GM21576 (cell line): ENCODE results near the gene MYH10.
"Not testable (repeated sequence)": the region's sequence is repeated elsewhere in the genome, so short reads cannot be mapped to it uniquely, and the experiment has no call there.

Source experiments
- ATAC-seq: cut with Tn5 transposase; IDR thresholded peaks from one replicate; pipeline ENCODE4 v1.9.1; 2021; ENCODE audit warnings: mild to moderate bottlenecking, moderate library complexity; ENCODE audit not compliant: unreplicated experiment

MYH10 gene

DNA sequence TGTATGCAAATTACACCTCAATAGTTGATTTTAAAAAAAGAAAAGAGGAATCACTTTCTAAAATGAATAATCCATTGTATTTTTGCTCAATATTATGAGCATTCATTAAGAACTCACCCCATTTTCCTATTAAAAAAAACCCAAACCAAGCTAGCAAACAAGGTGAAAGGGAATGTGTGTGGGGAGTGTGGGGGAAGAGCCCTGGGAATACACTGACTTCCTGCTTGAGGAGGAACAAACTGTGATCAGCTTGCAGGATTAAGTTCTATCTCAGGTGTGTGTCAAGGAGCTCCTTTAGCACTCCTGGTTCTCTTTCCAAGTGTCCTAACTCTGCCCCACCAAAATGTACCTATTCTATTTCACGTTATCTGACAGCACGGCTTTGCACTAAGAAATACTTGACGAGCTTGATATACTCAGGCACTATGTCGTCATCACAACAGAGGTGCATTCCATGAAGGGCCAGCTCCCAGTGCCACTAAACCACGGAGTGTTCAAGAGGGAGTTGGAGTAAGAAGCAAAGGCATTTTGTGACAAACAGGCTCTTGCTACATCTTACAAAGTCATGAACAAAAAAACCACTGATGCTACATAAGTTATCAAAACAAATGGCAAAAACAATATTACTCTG lies 73.2 kb downstream of the MYH10 start:
- no peak for ATAC-seq

DNA sequence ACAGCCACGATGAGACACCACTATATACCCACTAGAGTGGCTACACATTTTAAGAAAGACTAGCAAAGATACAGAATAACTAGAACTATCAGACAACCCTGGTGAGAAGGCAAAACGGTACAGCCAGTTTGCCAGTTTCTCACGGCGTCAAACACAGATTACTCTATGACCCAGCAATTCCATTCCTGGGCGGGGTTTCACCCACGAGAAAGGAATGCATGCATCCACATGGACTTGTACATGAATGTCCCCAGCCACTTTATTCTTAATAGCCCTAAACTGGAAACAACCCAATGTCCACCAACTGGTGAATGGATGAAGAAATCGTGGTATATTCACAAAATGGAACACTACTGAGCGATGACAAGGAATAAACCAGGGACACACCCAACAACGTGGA lies 74.5 kb downstream of the MYH10 start:
- ATAC-seq: no peak

DNA sequence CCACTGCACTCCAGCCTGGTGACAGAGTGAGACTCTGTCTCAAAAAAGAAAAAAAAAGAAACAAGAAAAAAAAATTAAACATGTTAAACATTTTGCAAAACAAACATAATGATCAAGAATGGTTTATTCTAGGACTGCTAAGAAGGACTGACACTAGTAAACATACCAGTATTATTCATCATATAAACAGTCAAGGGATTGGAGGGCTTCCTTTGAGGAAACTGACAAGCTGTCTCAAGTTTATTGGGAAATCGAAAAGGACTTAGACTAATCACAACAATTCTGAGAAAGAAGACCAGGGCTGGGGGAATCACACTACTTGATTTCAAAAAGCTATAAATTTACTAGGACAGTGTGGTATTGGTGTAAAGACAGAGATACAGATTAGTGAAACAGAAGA lies 75.5 kb downstream of the MYH10 start:
- no peak for ATAC-seq

DNA sequence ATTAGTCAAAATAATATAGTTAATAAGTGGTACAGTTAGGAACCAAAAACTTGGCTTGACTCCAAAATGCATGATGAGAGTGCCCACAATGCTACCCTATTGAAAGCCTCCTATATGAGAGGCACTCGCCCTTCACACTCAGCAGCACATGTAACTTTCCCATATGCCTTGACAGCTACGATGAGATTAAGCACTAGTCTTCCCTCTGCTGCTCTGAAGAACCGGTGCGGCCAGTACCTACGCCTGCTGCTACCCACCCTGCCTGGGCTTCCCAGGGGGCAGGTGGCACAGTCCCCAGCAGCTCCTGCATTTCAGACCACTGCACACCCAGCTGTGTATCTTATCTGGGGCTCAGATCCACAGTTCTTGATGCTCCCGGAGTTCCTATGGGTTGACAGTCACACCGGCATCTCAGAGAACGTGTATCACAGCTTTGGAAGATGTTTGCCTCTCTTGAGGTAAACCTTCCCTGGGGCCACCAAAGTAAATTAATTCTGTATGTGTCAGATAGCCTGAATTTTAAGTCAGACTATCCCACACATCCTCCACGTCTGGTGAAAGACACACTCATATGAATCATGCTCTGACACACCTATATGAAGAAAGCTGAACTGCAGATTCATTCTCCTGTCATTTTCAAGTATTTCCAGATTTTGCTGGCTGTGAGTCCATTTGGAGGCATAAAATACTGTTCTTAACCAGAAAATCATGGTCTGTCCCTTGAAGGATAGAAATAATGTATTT lies 77.8 kb downstream of the MYH10 start:
- no peak for ATAC-seq

DNA sequence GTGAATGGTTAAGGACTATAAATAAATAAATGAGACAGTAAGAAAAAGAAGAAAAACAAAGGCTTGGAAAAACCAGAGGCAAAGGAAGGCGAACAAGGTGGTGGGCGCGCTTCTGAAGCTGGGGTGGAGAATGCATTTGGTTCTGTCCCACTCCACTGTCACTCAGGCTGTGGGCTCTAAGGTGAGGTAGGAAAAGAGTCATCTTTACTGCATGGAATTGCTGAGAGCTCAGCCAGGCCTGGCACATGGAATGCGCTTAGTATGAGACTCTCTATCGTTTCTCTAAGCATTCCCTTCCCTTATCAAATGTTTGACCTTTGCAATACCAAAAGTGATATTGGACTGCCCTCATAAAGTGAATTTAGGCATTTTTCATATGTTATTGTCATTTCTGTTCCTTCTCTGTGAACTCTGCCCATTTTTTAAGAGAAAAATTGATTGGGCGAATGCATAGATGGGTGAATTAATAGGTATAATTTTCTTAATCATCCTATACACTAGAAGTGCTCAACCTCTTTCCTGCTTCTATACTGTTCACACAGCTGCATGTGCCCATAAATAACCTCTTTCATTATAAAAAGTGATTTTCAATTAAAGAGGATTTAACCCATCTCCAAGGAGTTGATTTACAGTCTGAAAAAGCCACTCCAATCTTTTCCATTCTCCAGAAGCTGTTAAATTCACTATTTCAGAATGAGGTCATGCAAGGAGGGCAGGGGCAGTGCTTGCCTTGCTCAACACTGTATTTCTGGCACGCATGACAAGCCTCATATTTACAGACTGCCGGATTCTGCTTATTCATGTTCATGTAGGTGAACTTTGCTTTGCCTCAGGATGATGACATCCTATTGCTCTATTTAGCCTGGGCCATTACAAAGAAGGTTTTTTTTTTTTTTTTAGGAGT lies 87.7 kb downstream of the MYH10 start:
- ATAC-seq: no peak

DNA sequence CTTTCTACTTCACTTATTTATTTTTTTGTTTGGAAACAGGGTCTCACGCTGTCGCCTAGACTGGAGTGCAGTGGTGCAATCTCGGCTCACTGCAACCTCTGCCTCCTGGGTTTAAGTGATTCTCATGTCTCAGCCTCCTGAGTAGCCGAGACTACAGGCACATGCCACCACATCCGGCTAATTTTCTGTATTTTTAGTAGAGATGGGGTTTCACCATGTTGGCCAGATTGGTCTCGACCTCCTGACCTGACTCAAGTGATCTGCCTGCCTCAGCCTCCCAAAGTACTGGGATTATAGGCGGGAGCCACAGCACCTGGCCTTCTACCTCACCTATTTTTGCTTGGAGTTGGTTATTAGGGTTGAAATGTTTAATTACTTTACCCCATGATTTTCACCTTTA lies 90.5 kb downstream of the MYH10 start:
- not testable (repeated sequence) for ATAC-seq

DNA sequence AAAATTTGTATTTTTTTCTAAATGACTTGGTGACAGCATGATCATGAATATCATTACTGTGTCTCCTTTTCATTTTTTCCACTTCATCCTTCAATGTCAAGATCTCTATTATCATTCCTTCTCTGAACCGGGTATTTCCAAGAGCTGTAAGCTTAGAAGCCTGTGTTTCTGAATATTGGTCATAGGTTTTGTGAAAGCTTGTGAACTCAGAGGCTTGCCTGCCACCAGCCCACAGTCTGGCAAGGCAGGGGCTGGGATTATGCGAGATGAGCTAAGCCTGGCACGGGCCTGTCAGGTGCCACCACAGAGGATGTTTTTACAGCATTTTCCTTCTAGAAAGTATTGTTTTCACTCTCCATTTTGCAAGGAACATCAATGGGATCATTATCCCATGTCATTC lies 92.8 kb downstream of the MYH10 start:
- no peak for ATAC-seq

DNA sequence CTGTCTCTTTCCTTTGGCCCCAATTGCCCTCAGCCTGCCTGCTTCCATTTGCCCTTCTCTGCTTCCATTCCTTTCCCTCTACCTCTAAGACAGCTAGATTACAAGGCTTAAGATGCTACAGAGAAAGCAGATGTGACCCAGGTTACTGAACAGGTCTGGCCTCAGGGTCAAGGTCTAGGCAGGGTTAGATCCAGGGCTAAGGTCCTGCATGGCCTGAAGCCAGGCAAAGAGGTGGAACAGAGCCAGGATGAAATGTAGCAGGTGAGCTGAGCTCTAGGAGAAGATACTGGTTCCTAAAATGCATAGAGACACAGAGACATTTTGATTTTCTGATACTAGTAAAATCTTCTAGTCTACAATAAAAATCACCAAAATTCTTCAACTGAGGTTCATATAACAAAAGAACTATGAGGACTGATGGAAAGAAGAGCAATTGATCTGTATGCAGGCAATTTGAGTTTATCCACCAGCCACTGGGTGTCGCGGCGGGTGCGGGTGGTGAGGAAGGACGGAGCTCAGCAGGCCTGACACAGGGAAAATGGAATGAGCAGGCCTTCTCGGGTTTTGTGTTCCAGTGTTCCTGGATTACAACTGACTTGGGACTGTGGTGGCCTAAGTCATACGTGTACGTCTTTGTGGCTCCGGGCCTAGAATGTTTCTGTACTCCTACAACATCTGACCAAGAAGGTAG lies 95.9 kb downstream of the MYH10 start:
- ATAC-seq: no peak

DNA sequence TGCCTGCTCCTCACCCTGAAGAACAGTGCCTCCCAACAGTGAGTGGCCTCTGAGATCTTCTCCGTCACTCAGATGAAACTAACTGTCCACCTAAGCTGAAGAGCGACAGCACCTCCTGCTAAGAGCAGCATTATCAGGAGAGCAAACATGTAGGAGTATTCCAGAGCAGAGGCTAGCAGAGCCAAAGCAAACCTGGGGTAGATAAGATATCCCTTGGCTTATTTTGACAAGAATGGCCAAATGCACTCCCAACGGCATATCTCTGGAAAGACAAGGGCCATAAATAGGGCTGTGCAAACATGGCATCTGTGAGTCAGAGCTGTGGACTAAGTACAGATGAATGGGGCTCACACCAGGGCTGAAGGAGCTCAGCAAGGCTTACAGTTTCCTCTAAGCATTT lies 98.5 kb downstream of the MYH10 start:
- ATAC-seq: no peak

DNA sequence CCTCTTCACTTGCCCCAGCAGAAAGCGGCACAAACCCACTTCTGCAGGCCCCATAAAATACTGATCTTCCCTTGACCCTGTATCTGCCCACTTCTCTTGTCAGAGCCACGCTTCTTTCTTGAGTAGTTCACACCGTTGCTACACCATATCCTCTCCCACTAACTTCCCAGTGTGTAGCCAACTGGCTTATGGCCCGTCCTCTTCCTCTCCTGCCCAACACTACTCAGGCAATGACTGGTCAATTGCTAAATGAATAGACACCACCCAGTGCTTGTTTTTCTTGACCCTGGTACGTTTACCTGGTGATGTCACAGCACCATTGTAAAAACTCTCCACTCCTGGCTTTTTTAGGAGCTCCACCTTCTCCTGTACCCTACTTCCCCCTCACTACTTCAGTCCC lies 107.9 kb downstream of the MYH10 start:
- ATAC-seq: no peak

DNA sequence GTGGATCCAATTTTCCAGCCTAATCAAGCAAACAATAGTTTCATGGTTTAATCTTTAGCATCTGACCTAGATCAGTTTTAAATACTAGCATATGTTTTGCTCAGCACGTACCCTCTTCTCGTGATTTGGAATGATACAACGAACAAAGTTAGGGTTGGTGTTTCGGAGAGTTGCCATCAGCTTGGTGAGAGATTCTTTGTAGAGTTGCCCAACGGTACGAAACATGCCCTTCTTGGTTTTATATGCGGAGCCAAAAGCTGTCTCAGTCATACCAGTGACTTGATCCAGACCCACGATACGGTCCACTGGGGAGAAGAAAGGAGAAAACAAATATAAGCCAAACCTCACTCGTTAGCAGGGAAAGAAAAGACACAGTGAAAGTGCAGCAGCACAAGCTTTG lies 109.5 kb downstream of the MYH10 start:
- ATAC-seq: no peak

DNA sequence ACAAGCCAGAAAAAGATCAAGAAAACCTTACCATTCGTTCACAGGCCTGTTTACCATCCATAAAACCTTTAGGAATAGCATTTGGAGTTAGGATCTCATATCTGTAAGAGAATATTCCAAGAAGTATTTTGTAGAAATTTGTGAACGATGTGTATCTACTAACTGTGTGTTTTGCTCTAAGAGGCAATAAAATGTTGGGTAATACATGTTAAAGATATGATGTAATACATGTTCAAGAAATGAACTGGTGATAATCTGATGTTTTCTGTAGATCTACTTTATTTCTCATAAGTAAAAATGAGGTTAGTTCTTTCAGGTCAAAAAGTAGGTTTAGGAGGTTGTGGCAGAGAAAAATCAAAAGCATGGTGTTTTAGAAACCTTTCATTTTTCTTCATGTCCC lies 111.7 kb downstream of the MYH10 start:
- no peak for ATAC-seq

DNA sequence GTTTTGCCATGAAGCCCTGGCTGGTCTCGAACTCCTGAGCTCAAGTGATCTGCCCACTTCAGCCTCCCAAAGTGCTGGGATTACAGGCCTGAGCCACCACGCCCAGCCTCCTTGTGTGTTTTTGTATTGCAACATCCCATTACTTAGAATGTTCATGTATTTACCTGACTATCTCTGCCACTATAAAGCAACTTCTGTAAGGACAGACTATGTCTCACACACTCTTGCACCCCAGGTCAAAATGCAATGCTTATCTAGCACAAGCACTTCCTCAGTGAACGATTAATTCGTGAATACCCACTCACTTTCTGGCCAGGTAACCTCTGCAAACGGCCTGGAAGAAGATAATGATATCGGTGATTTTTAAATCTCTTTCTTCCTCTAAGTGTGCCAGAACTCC lies 112.2 kb downstream of the MYH10 start:
- ATAC-seq: no peak

DNA sequence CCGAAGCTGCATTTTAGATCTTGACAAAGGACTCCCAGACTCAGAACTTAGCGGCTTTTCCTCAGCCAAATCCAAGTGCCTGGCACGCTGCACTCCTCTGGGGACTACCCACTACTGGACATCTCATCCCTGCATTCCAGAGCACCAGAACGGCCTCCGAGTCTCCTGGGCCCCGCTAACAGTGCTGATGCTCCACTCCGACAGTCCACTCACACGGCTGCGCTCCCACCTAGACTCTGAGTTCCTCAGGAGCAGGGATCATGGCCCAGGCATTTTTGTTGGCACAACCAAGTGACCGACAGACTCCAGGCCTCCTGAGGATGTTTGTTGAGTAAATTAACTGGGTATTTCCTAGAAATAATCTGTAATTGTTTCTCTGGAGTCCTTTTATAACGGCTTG lies 115.7 kb downstream of the MYH10 start:
- ATAC-seq: no peak

DNA sequence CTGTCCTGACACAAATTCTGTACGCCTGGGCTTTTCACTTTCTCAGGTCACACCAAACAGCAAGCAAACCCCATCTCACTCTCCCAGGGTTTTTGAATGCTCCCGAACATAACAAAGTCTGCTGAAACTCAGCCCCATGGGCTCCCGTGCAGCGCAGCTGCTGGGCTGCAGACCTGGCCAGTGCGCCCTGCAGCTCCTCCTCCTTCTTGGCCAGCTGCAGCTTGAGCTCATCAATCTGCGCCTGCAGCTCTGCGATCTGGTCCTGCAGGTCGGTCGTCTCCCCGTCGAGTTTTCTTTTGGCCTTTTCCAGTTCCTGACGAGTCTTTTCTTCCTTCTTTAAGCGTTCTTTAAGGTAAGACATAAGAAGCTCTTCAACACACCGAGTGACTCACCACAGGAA lies 124.4 kb downstream of the MYH10 start:
- no peak for ATAC-seq

DNA sequence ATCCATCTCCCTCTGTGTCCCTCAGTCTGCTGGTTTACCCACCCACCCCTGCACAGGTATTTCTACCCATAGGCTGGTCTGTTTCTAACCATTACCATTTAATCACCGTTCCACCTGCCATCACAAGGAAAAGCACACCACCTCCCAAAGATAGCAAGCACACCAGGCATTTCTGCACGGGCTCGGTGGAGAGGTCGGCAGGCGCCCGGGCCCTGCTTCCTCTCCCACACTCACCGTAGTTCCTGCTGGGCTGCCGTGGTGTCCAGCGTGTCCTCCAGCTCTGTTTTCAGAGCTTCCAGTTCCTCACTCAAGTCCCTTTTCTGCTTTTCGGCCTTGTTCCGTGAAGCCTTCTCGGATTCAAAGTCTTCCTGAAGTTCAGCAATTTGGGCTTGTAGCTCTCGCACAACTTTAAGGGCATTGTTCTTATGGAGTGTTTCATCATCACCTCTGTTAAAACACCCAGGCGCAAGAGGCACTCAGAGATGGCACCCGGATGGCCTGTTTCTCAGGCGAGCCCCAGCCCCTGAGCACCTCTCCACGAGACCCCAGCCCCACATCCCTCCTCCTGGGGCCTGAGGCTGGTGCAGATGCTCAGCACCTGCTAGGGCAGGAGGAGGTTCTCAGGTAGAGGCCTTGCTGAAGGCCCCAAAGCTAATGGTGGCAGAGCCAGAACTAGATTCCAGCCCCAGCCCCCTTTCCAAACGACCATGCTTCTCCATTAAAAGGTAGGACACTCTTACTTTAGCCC lies 125.9 kb downstream of the MYH10 start:
- ATAC-seq: no peak

DNA sequence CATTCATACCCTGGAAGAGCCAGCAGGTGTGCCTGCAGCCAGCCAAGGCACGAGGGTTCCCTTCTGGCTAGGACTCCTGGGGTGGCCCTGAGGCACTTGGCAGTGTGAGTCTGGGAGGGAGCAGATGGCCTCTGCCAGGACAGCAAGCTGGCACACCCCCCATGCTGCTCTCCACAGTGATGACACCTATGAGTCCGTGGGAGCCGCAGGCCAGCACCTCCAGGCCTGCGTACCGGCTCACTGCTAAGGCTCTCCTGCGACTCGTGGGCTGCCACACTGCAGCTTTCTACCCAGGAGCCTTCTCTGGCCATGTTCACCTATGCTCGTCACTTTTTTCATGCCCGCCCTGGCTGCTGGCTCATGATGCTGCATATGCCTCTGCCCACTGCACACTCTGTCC lies 126.7 kb downstream of the MYH10 start:
- no peak for ATAC-seq

DNA sequence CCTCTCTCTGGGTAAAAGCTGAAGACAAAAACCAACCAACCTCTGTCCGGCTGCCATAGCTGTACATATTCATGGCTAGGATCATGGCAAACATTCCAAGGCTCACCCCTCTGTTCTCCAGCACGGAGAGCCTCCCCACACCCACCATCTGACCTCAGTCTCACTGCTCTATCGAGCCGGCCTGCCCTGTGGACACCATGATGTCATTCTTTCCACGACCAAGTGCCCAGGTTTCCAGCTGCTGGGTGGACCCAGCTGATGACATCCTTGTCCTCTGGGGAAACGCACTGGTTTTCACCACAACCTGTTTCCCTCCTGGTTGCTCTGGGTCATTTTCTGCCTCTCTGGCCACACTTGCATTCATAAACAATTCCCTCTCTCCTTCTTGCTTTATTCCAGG lies 127.2 kb downstream of the MYH10 start:
- ATAC-seq: no peak

DNA sequence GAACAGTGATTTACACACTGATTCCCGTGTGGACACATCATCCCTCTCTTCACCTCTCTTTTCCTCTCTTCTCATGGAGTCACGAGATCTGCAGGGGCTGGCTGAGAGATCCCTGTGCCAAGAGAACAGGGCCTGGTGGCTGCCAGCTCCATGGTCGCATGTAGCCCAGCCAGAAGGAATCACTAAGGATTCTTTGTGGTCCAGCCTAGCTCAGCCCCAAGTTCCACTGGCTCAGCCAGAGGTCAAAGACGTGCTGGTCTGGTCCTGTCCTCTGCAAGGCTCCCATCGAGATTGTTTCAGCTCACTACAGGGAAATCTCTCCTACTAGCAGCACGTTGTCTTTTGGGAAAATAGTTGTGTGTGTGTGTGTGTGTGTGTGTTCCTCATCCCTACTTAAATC lies 128.4 kb downstream of the MYH10 start:
- no peak for ATAC-seq

DNA sequence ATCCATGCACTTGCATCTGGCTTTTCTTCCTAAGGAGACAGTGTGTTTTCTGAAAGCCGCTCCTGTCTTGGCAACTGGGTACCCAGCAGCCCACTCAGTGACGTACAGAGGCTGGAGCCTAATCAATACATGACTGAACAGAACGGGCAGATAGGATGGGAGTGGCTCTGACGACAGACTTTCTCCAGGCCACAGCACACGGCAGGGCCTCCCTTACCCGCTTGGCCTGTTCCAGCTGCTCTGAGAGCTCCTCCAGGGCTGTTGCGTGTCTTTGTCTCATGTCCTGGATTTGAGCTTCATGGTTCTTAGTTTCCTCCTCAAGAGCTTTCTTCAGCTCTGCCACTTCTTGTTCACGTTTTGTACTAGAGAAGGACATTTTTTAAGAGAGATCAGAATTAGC lies 129.9 kb downstream of the MYH10 start:
- no peak for ATAC-seq

DNA sequence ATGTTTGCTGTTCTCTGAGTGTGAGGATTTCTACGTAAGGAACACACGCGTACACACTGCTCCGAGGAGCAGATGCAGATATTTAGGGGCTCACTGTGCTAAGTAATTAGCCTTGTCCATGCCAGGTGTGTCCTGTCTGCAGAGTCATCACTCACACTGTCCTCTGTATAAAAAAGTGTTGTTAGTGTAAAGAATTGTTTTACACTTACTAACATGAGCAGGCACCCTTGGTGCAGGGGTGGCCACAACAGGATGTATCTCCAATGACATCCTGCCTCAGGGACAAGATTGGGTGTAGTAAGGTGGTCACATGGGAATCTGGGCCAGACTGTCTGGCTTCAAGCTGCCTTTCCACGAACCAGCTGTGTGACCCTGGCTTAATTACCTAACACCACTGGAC lies 130.9 kb downstream of the MYH10 start:
- no peak for ATAC-seq
